HL-60 (cell line): ENCODE results near the gene CEP85.

Experiments used
- CTCF ChIP-seq: IDR thresholded peaks from one replicate; pipeline ENCODE4 v1.5.1; 2011; ENCODE audit warnings: low read length, control low read depth, inconsistent platforms; ENCODE audit not compliant: insufficient read depth
- GABPA ChIP-seq: IDR thresholded peaks from 2 replicates; pipeline ENCODE4 v1.6.1; 2012; ENCODE audit warnings: low read depth
- POLR2AphosphoS5 ChIP-seq: IDR thresholded peaks from 2 replicates; pipeline ENCODE4 v1.6.1; 2012; ENCODE audit warnings: low read depth
- TF ChIP-seq, protein P1 (sequence below): IDR thresholded peaks from 2 replicates; pipeline ENCODE4 v1.6.1; 2012; ENCODE audit warnings: low read depth; ENCODE audit not compliant: insufficient replicate concordance

DNA sequence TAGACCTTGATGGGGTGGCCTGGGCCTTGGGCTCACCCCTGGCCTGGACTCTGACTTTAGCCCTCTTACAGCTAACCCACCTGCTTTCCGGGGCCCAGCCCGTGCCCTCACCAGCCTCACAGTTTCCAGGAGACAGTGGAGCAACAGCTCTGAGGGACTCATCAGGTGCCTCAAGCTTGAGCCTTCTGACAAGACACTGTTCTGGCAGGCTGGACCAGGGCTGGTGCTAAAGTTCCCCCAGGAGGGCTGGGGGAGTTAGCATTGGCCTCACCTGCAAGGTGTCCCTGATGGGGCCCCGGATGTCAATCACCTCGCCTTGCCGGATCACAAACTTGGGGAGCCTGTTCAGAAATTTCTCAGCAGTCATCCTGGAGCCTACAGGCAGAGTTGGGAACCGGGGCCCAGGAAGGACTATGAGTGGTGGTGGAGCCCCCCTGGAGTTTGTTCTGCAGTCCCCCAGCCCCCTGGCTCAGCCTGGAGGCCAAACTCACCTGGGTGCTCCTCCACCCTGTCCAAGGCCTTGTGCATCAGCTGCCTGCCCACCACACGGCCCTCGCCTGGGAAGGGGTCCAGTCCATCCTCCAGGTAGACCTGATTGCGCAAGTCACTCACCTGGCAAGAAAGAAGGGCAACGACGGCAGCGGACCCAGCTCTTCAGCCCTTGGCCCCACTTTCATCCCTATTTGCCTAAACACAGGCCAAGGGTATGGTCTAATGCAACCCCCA lies 50.0 kb downstream of the CEP85 start:
- TF ChIP-seq, protein P1, sequence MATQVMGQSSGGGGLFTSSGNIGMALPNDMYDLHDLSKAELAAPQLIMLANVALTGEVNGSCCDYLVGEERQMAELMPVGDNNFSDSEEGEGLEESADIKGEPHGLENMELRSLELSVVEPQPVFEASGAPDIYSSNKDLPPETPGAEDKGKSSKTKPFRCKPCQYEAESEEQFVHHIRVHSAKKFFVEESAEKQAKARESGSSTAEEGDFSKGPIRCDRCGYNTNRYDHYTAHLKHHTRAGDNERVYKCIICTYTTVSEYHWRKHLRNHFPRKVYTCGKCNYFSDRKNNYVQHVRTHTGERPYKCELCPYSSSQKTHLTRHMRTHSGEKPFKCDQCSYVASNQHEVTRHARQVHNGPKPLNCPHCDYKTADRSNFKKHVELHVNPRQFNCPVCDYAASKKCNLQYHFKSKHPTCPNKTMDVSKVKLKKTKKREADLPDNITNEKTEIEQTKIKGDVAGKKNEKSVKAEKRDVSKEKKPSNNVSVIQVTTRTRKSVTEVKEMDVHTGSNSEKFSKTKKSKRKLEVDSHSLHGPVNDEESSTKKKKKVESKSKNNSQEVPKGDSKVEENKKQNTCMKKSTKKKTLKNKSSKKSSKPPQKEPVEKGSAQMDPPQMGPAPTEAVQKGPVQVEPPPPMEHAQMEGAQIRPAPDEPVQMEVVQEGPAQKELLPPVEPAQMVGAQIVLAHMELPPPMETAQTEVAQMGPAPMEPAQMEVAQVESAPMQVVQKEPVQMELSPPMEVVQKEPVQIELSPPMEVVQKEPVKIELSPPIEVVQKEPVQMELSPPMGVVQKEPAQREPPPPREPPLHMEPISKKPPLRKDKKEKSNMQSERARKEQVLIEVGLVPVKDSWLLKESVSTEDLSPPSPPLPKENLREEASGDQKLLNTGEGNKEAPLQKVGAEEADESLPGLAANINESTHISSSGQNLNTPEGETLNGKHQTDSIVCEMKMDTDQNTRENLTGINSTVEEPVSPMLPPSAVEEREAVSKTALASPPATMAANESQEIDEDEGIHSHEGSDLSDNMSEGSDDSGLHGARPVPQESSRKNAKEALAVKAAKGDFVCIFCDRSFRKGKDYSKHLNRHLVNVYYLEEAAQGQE = no peak
- TF ChIP-seq POLR2AphosphoS5 (no peak), CTCF (no peak), GABPA (no peak)
